ENCODE data around the gene SRP9. TPM values are rescaled to one million over a fixed set of nuclear protein-coding genes. Genes with fewer than 3 reads are reported as not detected.
A peak's percentile ranks its signal among the peaks of the same experiment; 100 is the strongest.

The SRP9 gene
- total RNA-seq, 1 donor from 2014 or later, result 143 TPM

- ATAC-seq (ENCODE audit: low read depth) (no peak), DNase-seq (no peak)
- Mint-ChIP-seq H3K36me3 (ENCODE audit: low read depth) (no peaks in the 10 kb centered on the region), H3K27me3 (no peaks in the 10 kb centered on the region), H3K4me1 (peaks cover 7% of the 10 kb centered on the region), H3K4me3 (no peak overlapping the region), H3K27ac (no peak overlapping the region), H3K9me3 (no peaks in the 10 kb centered on the region)
- ChIA-PET POLR2A (interaction anchor here (0.5 kb wide), 1 partner anchor 8 kb away, joined by 4 read pairs; no protein-coding TSS in a partner anchor), CTCF (interaction anchor here (0.7 to 2.6 kb wide), 7 partner anchors 140 to 452 kb away, joined by 3 to 15 read pairs (median 5); no protein-coding TSS in a partner anchor)
- TF ChIP-seq CTCF (IDR thresholded peaks at IDR 0.05), result no peak
- intact Hi-C loops (cut with micrococcal nuclease), result loop anchor here (1.0 kb wide), 2 partner anchors 217 to 296 kb away; no protein-coding TSS in a partner anchor
Observed at GRCh38 chr1:225771661-225772322, 5.8 kb upstream of the SRP9 start.

DNA sequence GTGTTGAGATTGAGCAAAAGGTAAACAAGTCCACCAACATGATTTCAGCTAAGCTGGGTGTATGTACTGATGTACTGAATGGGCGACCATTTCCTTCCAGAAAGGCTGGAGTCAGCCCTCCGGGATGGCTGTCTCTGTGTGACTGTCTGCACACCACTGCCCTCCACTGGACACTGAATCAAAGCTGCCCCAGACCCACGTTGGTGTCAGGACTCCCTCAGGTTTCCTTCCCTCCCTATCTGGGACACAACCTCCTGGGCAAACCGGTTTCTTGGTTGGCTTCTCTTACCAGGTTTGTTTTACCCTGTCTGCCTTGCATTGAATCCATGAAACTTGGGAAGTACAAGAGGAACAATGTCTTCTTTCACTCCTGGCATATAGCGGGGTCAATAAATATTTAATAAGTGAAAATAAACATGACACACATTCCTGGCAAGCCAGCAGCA lies 5.3 kb upstream of the SRP9 start:
- Mint-ChIP-seq H3K4me3 (no peak overlapping the region), H3K36me3 (ENCODE audit: low read depth) (no peaks in the 10 kb centered on the region), H3K27me3 (no peaks in the 10 kb centered on the region), H3K4me1 (peaks cover 7% of the 10 kb centered on the region), H3K27ac (no peak overlapping the region), H3K9me3 (no peaks in the 10 kb centered on the region)
- ATAC-seq (ENCODE audit: low read depth) (peak; percentile 59), DNase-seq (no peak)
- no peak for TF ChIP-seq CTCF (IDR thresholded peaks at IDR 0.05)
- ChIA-PET CTCF (interaction anchor here (0.7 to 2.6 kb wide), 10 partner anchors 111 to 453 kb away, joined by 3 to 15 read pairs (median 4); no protein-coding TSS in a partner anchor), POLR2A (no interaction called here)
- intact Hi-C loops (cut with micrococcal nuclease), result loop anchor here (1.0 kb wide), 2 partner anchors 218 to 297 kb away; no protein-coding TSS in a partner anchor

GRCh38 chr1:225772848-225773247 lies 4.8 kb upstream of the SRP9 start:
- TF ChIP-seq CTCF (IDR thresholded peaks at IDR 0.05), result no peak
- no peaks in the 10 kb centered on the region for H3K9me3 Mint-ChIP-seq
- no peak overlapping the region for H3K4me3 Mint-ChIP-seq
- no peak for ATAC-seq (ENCODE audit: low read depth)
- H3K27me3 Mint-ChIP-seq, result no peaks in the 10 kb centered on the region
- H3K4me1 Mint-ChIP-seq, result peaks cover 7% of the 10 kb centered on the region
- H3K27ac Mint-ChIP-seq, result no peak overlapping the region
- CTCF ChIA-PET, result interaction anchor here (0.8 to 2.6 kb wide), 9 partner anchors 110 to 298 kb away, joined by 3 to 15 read pairs (median 4); no protein-coding TSS in a partner anchor
- no peak for DNase-seq
- intact Hi-C loops (cut with micrococcal nuclease), result loop anchor here (1.0 kb wide), 2 partner anchors 219 to 298 kb away; no protein-coding TSS in a partner anchor
- H3K36me3 Mint-ChIP-seq (ENCODE audit: low read depth), result no peaks in the 10 kb centered on the region
- POLR2A ChIA-PET, result no interaction called here

- Mint-ChIP-seq H3K27me3 (no peaks in the 10 kb centered on the region), H3K36me3 (ENCODE audit: low read depth) (peaks cover 2% of the 10 kb centered on the region), H3K4me3 (no peak overlapping the region), H3K4me1 (peaks cover 17% of the 10 kb centered on the region), H3K9me3 (no peaks in the 10 kb centered on the region), H3K27ac (no peak overlapping the region)
- POLR2A ChIA-PET, result no interaction called here
- intact Hi-C loops (cut with micrococcal nuclease), result loop anchor here (5.0 kb wide), 4 partner anchors 288 to 413 kb away; partner anchors contain the start of genes ACBD3, H3-3A and LBR
- CTCF ChIA-PET, result no interaction called here
- TF ChIP-seq CTCF (IDR thresholded peaks at IDR 0.05), result no peak
- ATAC-seq (ENCODE audit: low read depth) (no peak), DNase-seq (no peak)
Observed at GRCh38 chr1:225774281-225775147, 3.1 kb upstream of the SRP9 start.

Measured in activated B cell treated with CpG ODN at 0.5 μM for 24 hours (primary cell).